Kidney tubule cell (primary cell): ENCODE measurements around the gene KARS1.

ENCODE experiments used
- DNase-seq: peaks from one replicate; pipeline ENCODE4 v3.0.0-alpha.2; 2018; ENCODE audit warnings: low spot score

KARS1 gene

DNA sequence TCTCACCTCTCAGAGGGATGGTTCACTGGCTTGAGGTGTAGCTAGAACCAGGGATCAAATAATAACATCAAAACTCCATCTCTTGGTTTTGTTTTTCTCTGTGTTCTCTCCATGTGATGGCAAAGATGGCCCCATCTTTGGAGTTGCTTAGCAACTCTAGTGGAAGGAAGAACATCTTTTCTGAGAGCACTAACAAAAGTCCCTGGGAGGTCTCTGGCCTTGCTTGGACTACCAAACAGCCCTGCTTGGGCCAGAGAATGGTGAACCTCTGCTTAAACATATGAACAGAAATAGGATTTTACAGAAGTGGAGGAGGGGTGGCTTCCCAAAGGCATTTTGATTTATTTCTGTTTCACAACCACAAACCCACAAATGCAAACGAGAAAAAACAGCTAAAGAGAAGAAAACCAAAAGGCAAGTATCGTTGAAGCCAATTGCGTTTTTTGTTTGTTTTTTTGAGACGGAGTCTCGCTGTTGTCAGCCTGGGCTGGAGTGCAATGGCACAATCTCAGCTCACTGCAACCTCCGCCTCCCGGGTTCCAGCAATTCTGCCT lies 68.1 kb downstream of the KARS1 start:
- no peak for DNase-seq

DNA sequence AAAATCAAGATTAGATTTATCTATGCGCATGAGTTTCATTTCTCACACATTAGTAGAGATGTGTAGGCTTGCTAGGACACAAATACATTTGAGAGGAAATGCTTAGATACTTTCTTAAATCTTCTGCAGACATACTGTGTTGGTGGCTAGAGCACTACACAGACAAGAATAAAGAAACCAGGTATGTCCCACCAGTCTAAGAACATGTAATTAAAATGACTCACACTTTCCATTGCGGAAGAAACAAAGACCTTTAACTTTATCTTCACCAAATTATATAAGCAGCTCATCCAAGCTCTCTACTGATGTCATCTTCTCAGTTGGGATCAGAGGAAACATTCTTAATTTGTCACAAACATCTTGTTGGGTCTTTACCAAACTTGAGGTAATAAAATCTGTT lies 68.7 kb downstream of the KARS1 start:
- DNase-seq, result no peak

DNA sequence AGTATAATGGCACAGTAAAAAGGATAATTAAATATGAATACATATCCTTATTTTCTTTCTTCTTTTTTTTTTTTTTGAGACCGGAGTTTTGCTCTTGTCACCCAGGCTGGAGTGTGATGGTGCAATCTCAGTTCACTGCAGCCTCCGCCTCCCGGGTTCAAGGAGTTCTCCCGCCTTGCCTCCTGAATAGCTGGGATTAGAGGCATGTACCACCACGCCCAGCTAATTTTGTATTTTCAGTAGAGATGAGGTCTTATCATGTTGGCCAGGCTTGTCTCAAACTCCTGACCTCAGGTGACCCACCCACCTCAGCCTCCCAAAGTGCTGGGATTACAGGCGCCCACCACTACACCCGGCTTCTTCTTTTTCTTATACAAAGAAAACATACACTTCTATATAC lies 69.3 kb downstream of the KARS1 start:
- no peak for DNase-seq
